Right lung (tissue), 5 donors: ENCODE measurements around the gene SLC4A5. TPM values are rescaled to one million over a fixed set of nuclear protein-coding genes. Genes with fewer than 3 reads are reported as not detected.
"Not testable (repeated sequence)": the region's sequence is repeated elsewhere in the genome, so short reads cannot be mapped to it uniquely, and the experiment has no call there.

Source experiments
- DNase-seq, 2 donors: peaks; one replicate each; pipeline ENCODE4 v3.0.0-alpha.2; 2013
- polyA plus RNA-seq, 5 donors: library from polyadenylated mRNA; unstranded; fragments of 120-200 nt; gene quantifications; one replicate each; pipeline versions ENCODE4 v1.2.1 to v1.2.3, GENCODE V29; 2013; ENCODE audit warnings: inconsistent platforms in 1 of 5, low replicate concordance in 1 of 5; ENCODE audit not compliant: insufficient read length in 5 of 5, insufficient read depth in 1 of 5

Gene SLC4A5
- polyA plus RNA-seq, 5 donors: 5.2 to 9.9 (median 8.5) TPM

DNA sequence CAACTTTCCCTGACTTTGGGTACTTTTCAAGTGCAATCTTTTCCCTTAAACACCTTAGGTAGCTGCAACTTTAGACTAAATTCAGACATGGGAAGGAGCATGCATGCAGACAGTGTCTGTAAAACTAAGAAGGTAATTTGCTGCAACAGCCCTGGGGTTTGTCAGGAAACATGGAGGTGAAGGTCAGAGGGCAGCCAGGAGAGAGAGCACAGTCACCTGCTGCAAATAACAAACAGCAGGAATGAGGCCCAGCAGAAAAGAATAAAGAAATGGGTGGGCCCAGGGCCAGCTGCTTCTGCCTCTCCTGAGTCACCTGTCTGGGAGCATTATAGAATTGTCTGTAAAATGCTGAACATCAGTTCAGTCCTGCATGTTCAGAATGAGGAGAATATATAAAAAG lies 109.6 kb downstream of the SLC4A5 start:
- no peak for DNase-seq

DNA sequence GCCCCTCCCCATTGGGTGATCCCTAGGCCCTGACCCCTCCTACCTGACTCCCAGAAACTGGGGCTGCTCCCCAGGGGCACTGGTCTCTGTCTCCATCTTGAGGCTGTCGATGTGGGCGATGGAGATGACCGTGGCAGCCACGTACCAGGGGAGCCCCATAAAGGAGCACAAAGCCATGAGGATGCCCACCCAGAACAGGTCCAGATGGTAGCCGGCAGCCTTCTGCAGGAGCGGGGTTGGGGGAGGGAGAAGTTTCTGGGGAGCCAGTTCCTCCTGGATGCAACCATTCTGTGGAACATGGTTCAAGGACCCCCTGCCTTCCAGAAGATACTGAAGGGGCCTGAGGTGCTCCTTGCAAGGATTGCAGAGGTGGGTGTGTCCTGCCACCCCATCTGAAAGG lies 110.8 kb downstream of the SLC4A5 start:
- DNase-seq: no peak

DNA sequence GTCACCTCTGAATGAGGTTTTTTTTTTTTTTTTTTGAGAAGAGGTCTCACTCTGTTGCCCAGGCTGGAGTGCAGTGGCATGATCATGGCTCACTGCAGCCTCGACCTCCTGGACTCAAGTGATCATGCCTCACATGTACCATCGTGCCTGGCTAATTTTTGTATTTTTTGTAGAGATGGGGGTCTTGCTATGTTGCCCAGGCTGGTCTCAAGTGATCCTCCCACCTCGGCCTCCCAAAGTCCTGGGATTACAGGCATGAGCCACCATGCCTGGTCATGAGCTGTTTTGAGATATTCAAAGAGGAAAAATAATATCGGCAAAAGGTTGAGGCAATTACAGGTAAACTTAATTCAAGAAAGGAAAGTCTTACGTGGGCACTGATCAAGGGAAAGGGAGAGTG lies 113.4 kb downstream of the SLC4A5 start:
- not testable (repeated sequence) for DNase-seq

DNA sequence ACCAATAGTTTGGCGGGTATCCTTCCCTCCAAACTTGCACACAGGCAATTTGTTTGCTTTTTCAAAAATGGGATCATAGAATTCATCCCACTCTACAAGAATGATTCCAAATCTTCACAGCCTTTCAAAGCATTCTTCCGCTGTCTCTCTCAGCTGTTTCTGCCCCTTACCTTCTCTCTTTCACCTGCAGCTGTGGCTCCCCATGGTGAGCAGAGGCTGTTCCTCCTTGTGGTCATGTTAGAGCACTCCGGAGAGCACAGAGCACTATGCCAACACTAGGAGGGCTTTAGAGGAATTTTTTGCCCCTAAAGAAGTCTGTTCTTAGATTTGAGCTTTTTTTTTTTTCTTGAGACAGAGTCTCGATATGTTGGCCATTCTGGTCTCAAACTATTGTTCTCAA lies 114.4 kb downstream of the SLC4A5 start:
- no peak for DNase-seq

DNA sequence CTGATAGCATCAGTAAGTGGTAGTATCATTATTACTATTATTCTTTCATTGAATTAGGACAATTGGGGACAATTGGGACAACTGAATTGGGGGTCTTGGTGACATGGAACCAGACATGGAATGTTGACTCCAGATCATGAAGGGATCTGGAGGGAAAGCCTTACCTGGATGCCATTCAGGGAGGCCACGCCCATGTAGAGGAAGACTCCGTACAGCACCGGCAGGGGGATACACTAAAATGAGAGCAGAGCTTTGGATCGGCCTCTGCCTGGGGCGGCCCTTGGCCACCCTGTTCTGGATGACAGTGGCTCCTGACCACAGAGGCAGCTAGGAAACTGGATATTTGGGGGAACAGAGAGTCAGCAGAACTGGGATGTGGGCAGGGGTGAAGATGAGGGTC lies 115.6 kb downstream of the SLC4A5 start:
- DNase-seq: no peak

DNA sequence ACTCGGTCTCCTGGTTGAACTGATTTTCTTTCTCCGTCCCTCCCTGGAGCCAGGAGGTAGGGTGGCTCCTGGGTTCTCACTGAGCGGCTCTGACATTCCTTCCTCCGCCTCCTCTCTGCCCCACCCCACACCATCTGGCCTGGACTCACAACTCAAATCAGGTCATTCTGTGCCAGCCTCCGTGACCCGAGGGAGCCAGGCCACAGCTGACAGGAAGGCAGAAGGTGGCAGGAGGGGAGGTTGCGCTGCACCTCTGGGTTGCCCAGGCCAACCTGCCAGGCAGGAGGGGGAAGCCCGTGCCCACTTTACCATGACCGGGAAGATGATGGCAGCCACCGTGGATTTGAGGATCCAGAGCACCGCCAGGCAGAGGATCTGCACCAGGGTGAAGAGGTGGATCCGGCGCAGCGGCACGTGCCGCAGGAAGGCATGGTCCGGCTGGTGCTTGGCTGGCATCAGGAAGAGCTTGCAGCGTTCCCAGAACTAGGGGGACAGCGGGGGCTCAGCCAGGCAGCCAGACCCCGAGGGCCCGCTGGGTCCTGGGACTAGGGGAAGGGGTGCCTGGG lies 116.5 kb downstream of the SLC4A5 start:
- no peak for DNase-seq

DNA sequence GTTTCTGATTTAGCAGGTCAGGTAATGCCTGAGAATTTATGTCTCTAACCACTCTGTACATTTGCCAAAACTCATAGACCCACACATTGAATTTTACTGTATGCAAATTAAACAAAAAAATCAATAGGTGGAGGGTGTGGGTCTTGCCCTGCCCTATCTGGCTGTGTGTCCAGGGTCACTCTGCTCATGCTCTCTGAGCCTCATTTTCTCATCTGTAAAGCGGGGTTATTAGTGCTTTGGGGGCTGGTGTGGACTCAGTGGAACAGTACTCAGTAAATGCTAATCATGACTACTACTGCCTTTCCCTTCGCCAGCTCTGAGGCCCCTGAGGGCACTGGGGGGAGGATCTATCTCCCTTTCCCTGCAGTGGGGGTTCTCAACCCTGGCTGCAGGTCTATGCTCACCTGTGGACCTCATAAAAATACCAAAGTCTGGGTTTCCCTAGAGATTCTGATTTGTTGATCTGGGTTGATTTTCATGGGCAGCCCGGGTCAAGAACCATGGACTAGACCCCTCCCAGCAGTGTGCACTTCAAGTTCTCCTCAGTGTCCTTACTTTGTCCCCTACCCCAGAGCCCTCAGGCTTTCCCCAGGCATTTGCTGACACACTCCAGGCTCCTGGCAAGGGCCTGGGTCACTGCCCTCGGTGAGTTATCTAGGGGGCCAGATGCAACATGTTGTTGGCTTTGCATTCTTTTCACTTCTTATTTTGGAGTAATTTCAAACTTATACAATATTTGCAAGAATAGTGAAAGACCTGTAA lies 117.3 kb downstream of the SLC4A5 start:
- DNase-seq: no peak

DNA sequence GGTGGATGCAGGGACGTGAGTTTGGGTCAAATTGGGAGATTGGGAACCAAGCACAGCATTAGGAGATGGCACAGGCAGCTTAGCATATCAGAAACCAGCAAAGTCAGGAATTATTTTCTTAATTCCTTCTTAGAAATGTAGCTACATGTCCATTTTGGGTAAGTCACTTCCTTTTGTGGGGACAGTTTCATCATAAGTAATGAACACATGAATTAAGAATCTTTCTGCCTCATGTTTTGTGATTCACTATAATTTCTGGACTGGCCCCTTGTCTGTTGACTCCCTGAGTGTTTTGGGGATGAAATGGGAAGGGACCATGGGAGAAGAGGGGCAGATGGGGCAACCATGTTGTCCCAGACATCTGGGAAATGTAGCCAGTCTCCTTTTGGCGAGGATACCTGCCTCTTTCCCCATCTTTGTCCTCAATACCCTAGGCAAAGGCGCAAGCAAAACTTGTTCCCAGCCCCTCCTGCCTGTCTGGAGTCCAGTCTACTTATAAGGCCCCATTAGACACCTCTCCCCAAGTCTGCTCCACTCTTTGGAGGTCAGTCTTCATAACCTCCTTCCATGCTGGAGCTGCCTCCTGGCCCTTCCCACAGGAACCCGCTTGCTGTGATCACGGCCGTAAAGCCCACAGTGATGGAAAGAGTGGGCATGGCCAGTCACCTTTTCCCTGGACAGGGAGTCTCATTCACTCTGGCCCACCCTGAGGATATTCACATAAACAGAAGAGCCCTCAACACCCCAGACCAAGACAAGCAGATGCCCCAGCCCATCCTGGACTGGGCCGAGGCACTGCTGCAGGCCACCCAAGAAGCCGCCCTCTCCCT lies 119.1 kb downstream of the SLC4A5 start:
- no peak for DNase-seq

DNA sequence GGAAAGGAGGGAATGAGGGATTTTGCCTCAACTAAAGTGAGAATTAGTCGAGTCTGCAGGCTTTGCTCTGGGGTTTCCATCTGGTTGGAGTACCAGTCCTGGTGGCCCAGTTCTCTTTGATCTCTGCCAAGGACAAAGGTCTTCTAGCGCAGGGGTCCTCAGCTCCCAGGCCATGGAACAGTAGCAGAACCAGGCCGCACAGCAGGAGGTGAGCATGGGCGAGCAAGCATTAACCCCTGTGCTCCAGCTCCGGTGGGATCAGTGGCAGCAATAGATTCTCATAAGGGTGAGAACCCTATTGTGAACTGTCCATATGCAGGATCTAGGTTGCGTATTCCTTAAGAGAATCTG lies 120.9 kb downstream of the SLC4A5 start:
- no peak for DNase-seq

DNA sequence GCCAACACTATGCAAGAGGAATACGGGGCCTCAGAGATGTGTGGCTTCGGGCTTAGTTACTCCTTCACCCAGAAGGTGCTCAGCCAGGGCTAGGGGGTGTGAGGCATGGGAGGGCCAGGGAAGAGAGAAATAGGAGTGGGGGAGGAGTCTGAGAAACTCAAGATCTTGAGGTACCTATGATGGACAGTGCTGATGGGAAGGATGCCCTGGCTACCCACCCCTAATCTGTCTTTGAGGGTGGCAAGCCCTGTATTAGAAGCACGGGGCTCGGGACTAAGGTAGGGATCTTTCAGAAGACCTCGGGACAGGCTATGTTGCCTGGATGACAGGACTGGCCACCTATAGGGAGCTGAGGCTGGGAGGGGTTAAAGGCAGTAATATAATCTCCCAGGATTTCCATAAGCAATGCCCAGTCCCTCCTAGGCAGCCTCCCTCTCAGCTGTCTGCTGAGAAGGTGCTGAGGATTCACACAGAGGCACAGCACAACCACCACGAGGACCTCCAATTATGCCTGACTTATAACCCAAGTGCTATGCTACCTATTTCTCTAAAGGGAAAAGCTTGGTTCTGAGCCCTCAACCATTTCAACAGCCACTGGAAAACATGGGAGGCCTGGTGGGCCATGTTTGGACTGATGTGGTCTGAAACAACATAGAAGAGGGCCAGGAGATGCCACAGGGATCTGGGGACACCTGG lies 121.5 kb downstream of the SLC4A5 start:
- no peak for DNase-seq

DNA sequence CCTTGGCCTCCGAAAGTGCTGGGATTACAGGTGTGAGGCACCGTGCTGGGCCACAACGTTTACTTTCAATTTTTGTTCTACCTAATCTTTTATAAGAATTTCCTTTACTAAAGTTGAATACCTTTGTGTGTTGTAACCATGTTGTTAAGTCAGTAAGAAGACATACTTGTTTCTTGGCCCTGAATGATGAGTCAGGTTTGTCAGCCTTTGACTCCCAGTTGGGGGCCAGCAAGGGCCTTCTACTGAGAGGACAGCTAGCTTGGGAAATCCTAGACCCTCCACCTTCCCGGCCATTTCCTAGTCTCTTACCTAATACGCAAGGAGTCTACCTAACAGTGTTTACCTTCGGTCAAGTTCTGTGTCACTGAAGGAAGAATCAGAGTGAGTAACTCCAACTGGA lies 122.1 kb downstream of the SLC4A5 start:
- DNase-seq: no peak

DNA sequence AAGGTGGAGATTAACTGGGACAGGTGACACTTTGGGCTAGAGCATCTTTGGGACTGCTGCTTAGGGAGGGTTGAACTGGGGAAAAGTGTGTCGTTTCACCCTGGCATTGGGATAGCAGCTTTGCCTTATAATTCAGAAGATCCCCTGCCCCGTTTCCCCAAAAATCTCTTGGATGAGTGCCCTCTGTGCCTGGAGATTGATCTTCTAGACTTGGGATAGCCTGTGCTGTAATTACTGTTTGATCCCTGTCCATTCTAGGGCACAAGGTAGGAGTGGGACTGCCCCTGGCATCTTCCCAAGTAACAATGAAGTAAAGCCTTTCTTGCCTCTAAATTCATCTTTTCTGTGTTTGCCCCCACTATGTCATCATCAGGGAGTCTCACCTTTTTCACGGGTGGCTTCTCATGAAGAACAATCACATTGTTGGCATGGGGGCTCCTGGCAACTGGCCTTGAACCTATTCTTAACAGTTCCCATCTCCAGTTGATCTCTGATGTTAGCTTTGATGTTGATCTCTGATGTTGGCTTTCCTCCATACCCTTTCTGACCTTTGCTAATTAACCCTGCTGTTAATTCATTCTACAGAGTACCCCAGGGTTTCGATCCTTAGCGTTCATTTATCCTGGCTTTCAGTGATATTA lies 123.2 kb downstream of the SLC4A5 start:
- DNase-seq: no peak

DNA sequence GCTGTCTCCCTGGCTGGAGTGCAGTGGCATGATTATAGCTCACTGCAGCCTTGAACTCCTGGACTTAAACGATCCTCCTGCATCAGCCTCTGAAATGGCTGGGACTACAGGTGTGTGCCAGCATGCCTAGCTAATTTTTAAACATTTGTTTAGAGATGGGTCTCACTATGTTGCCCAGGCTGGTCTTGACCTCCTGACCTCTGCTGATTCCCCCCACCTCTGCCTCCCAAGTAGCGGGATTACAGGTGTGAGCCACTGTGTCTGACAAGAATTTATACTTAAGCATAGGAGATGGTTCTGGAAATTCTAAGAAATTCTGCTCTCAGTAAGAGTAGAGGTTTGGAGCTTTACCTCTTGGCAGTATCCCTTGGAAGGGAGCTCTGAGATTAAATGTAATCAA lies 126.6 kb downstream of the SLC4A5 start:
- DNase-seq: no peak

DNA sequence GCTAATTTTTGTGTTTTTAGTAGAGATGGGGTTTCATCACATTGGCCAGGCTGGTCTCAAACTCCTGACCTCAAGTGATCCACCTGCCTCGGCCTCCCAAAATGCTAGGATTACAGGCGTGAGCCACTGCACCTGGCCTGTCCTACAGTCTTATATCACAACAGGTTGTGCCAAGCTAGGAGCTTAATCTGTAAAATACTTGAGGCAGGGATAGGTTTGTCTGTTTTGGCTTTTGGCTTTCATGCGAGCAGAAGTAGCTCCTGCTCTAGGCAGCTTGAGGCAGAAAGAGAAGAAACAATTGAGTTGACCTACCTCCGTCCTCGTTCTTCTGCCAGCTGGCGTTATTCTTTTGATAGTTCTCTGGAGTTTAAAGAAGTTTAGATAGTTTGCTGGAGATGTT lies 127.4 kb downstream of the SLC4A5 start:
- DNase-seq: not testable (repeated sequence)

DNA sequence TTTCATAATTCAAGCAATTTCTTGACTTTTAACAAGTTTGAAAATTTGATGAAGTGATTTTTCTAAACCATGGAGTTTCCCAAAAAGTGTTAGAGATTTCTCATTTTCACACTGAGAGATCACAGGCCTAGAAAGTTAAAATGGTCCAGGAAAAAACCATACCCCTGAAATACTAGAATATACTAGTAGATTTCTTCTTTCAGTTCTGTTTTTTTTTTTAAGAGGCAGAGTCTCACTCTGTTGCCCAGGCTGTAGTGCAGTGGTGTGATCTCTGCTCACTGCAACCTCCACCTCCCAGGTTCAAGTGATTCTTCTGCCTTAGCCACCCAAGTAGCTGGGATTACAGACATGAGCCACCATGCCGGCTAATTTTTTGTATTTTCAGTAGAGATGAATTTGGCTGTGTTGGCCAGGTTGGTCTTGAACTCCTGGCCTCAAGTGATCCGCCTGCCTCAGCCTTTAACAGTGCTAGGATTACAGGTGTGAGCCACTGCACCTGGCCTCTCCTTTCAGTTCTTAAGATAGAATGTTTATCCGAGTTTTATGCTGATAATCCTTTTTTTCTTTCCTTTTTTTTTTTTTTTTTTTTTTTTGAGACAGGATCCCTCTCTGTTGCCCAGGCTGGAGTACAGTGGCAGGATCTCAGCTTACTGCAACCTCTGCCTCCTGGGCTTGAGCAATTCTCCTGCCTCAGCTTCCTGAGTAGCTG lies 130.4 kb downstream of the SLC4A5 start:
- DNase-seq: no peak

DNA sequence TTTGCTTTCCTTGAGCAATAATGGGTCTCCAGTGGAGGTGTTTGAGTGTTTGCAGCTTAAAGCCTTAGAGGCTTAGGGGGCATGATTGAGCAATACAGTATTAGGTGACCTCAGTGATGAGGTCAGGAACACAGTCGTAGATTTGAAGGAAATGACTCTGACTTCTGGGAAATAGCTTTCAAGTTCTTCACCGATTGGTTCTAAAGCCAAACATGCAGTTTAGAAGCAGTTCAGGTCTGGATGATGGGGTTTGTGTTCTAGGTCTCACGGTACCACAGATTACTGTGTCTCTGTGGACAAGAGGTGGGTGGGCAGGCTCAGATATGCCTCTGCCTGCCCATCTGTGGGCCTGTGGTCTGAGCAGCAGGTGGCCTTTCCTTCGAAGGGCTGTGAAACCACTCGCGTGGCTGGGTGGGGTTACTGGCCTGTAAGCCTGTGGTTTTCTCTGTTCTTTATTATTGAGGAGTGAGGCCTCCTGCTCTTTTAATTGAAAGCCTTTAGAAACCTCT lies 137.0 kb downstream of the SLC4A5 start:
- no peak for DNase-seq

DNA sequence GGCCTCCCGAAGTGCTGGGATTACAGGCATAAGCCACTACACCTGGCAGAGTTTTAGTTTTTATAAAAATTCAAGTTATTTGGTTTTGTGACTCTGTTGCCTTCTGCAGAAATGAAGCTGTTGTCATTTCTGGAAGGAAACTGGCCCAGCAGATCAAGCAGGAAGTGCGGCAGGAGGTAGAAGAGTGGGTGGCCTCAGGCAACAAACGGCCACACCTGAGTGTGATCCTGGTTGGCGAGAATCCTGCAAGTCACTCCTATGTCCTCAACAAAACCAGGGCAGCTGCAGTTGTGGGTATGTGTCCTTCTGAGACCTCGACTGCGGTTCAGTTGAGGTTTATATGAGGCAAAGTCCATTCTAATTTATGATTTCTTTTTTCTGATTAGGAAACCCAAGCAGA lies 137.6 kb downstream of the SLC4A5 start:
- no peak for DNase-seq

DNA sequence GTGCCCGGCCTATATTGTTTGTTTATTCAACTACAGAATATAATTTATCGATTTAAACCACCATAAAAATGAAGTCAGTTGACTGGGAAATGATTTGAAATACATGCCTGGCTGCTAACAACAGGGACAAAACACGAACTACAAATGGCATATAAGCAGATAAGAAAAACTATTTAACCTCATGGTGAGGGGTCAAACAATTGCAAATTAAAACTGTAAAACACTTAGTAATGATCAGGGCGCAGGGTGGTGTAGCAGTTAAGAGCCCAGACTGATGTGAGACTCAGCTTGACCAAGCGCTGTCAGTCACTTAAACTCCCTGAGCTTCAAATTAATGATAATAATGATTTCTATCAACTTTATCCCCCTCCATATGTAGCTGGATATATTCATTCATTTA lies 138.1 kb downstream of the SLC4A5 start:
- no peak for DNase-seq

DNA sequence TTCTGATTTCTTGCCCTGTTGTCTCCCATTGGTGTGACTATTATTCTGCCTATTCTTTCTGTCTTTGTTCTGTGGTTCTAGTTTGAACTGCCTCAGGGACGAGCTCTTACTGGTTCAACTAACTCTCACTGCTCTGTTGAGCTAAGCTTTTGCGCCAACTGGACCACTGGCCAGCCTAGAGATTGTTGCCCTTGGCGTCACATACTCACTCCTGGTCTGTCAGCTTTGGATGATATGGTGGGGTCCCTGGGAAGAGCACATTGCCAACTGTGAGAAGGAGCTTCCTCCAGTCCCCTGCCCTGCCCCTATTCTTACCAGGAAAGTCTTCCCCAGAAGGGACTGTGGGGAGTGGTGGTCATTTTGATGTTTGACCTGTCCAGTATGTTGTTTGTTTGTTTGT lies 138.8 kb downstream of the SLC4A5 start:
- no peak for DNase-seq

DNA sequence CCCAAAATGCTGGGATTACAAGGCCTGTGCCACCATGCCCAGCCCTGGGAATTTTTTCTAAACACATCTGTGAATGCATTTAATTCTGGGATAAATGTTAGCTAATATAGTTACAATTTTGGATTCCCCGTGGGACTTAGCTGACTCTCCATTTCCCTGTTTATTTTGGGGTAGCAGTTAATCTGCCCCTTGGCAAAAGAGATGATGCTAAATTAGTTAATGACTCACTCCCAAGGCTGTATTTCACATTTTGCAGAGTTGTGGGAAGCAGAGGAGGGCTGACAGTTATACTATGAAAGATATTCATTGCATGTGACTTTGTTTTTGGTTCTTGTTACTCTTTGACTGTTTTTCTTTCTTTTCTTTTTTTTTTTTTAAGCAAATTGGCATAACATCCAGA lies 141.6 kb downstream of the SLC4A5 start:
- DNase-seq: no peak

DNA sequence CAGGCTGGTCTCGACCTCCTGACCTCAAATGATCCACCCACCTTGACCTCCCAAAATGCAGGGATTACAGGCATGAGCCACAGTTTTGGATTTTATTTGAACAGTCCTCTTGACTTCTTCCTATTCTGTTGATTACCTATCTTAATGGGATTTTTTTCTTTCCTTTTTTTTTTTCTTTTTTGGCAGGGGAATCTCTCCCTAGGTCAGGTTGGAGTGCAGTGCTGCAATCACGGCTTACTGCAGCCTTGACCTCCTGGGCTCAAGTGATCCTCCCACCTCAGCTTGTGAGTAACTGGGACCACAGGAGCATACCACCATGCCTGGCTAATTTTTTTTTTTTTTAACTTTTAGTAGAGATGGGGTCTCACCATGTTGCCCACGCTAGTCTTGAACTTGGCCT lies 142.0 kb downstream of the SLC4A5 start:
- no peak for DNase-seq
